Fibroblast of pulmonary artery (primary cell): Measurements from ENCODE around the gene GMPR.
A peak's percentile ranks its signal among the peaks of the same experiment; 100 is the strongest.

Experiments used
- DNase-seq: peaks from one replicate; pipeline ENCODE4 v3.0.0-alpha.2; 2010; ENCODE audit warnings: low read depth
- H3K4me3 ChIP-seq: replicated peaks from 2 replicates; pipeline ENCODE4 v1.5.1; 2011; ENCODE audit warnings: low read depth, mild to moderate bottlenecking, control low read depth, low read length, moderate library complexity
- CTCF ChIP-seq: IDR thresholded peaks from 2 replicates; pipeline ENCODE4 v1.5.1; 2011; ENCODE audit warnings: mild to moderate bottlenecking, control low read depth, low read length, inconsistent platforms; ENCODE audit errors: missing control alignments

Gene GMPR

DNA sequence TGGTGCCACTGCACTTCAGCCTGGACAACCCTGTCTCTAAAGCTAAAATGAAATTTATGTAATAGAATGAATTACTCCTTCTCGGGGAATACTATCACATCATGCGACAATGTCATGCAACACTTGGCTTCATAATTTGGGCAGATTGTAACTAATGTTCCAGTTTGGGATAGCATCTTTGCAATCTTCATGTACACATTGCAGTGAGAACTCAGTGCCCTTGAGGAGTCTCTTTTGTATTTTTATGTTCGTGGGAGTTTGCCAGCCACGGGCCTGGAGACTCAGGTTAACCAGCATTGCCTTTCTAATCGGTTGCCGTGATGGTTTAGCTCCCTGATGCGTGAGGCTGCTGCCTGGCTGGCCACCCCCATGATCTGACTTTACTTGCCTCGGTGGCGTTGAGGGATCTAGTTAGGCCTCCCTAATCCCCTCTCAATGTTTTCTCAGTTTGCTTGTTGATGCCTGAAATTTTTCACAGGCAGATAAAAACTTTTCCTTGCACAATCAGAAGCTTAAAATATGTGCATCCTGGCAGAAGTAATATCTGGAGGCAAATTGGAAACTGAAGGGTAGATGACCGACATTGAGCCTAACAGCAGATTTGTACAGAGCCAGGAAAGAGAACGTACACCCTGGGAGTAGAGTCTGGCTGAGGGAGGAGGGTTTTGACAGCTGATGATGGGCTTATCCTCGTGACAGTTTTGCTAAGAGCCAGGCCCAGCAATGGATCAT, 2.4 kb downstream of the GMPR start:
- no peak for DNase-seq
- TF ChIP-seq CTCF, result no peak
- H3K4me3 ChIP-seq, result no peak overlapping the region

DNA sequence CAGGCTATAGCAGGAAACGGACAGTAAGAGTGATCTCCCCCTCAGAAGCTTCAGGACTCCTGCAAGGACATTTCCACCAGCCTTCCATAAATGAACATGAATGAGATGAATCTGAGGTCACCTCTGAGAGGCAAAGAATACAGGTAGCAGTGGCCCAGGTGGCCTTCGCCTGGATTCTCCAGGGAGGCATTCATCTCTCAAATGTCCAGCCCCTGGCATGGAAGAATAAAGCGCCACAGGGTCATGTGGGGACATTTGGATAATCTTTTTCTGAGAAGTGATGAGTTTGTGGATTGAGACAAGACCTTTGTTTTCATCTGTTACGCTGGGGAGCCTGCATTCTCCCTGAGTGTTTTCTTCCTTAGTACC, 2.9 kb downstream of the GMPR start:
- DNase-seq, result no peak
- no peak overlapping the region for H3K4me3 ChIP-seq
- TF ChIP-seq CTCF, result no peak

GRCh38 chr6:16243055-16243454, 4.7 kb downstream of the GMPR start:
- TF ChIP-seq CTCF, result no peak
- no peak overlapping the region for H3K4me3 ChIP-seq
- peak; percentile 72 for DNase-seq

DNA sequence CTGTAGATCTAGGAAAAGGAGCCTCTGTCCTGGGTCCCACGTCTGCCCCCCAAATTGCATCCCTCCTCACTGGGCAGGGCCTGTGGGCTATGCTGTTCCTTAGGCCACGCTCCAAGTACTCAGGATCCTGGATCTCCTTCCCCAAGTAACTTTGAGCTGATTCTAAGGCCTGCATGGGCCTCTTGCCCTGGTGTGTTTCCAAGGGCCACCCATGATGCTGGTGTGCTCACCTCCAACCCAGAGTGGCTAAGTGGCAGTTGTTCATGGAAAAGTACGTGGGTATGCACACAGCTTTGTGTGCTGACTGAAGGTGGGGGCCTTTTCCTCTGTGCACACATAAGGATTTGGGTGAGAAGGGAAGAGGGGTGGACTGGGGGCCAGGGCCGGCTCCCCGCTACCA, 5.3 kb downstream of the GMPR start:
- DNase-seq, result no peak
- no peak for TF ChIP-seq CTCF

DNA sequence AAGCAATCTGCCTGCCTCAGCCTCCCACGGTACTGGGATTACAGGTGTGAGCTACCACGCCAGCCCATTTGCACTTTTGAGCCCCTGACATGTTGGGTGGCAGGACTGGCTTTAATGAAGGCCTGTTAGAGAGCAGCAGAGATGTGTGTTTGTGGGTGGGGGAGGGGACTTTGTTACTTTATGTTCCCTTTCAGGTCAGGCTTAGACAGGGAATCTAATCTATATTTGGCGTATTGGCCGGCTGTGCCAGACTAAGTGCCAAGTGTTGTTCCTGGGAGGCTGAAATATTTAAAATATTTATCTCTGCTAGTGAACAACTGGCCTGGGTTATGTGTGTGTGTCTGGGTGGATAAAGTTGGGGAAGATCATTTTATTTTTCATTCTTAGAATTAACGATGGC, 6.1 kb downstream of the GMPR start:
- no peak for DNase-seq
- no peak for TF ChIP-seq CTCF
- H3K4me3 ChIP-seq, result no peak overlapping the region

More for the DNA sequence above, 5.3 kb downstream of the GMPR start:
- H3K4me3 ChIP-seq, result no peak overlapping the region

DNA sequence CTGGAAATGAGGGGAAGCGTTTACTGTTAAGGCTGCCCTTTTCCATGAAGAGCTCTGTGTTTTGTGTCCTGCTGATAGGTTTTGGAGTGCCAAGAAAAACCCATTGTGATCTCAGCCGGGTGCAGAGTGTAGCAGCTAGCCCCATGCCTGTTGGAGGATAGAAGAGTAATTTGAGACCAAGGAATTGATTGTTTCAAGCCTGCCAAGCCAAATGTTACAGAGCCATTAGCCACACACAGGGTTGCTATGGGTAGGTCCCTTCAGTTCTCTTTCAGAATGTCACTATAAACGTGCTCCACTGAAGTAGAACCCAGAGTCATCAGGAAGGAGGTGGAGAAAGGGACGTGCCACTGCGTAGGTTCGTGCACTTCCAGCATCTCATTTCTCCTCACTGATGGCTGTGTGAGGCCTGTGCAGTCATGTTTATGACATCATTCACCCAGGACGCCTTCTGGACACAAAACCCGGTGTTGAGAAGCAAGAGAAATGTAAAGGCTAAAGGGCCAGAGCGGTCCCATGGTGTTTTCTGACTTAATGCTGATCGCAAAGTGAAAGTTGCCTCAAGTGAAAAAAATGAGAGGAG, 6.6 kb downstream of the GMPR start:
- no peak for TF ChIP-seq CTCF
- DNase-seq, result no peak

More for the DNA sequence above, 6.6 kb downstream of the GMPR start:
- no peak overlapping the region for H3K4me3 ChIP-seq
